ENCODE data around the gene ODC1. TPM values are rescaled to one million over a fixed set of nuclear protein-coding genes. Genes with fewer than 3 reads are reported as not detected.

The ODC1 gene
- total RNA-seq, 1 experiment from 2014 or later: 46.6 TPM

- peak overlapping the region; percentile 61 for H3K4me3 Mint-ChIP-seq
- TF ChIP-seq ZNF423 (CRISPR knock-in tag; IDR thresholded peaks at IDR 0.05) (peak; percentile 40), USF1 (CRISPR knock-in tag; IDR thresholded peaks at IDR 0.05) (no peak), GABPB1 (CRISPR knock-in tag; IDR thresholded peaks at IDR 0.05) (peak; percentile 97), PREB (CRISPR knock-in tag; IDR thresholded peaks at IDR 0.05; ENCODE audit: borderline replicate concordance) (0 out of 2 replicates have a peak, but pooled peaks have one; percentile 18)
- no peak overlapping the region for H3K27ac Mint-ChIP-seq
- peaks cover 18% of the 10 kb centered on the region for H3K4me1 Mint-ChIP-seq
- no peaks in the 10 kb centered on the region for H3K9me3 Mint-ChIP-seq
- POLR2A ChIA-PET: no interaction called here
- peaks cover 22% of the 10 kb centered on the region for H3K27me3 Mint-ChIP-seq (ENCODE audit: low read depth)
- DNase-seq (ENCODE audit: low spot score): no peak
- ATAC-seq: no peak
- CTCF ChIA-PET: interaction anchor here (1.3 to 5.7 kb wide), 2 partner anchors 15 to 148 kb away, joined by 3 to 41 read pairs; no protein-coding TSS in a partner anchor
- no peaks in the 10 kb centered on the region for H3K36me3 Mint-ChIP-seq
Observed at GRCh38 chr2:10449838-10450691, 1.9 kb upstream of the ODC1 start.

GRCh38 chr2:10449486-10449831 is 1.3 kb upstream of the ODC1 start:
- TF ChIP-seq ATF6 (CRISPR knock-in tag; IDR thresholded peaks at IDR 0.05) (no peak), AR (CRISPR knock-in tag; IDR thresholded peaks at IDR 0.05) (no peak), USF2 (CRISPR knock-in tag; IDR thresholded peaks at IDR 0.05) (no peak), E2F4 (CRISPR knock-in tag; IDR thresholded peaks at IDR 0.05; ENCODE audit: borderline replicate concordance, low read depth) (no peak), MLX (CRISPR knock-in tag; IDR thresholded peaks at IDR 0.05) (no peak), SP1 (CRISPR knock-in tag; conservative IDR thresholded peaks at IDR 0.05) (no peak)
- POLR2A ChIA-PET: interaction anchor here (1.3 kb wide), 1 partner anchor 57 kb away, joined by 3 read pairs; no protein-coding TSS in a partner anchor
- CTCF ChIA-PET: interaction anchor here (1.3 to 5.7 kb wide), 2 partner anchors 14 to 148 kb away, joined by 3 to 41 read pairs; no protein-coding TSS in a partner anchor
- peaks cover 22% of the 10 kb centered on the region for H3K27me3 Mint-ChIP-seq (ENCODE audit: low read depth)
- H3K27ac Mint-ChIP-seq: no peak overlapping the region
- H3K4me3 Mint-ChIP-seq: peak overlapping the region; percentile 61
- peaks cover 4% of the 10 kb centered on the region for H3K36me3 Mint-ChIP-seq
- peaks cover 18% of the 10 kb centered on the region for H3K4me1 Mint-ChIP-seq
- no peaks in the 10 kb centered on the region for H3K9me3 Mint-ChIP-seq
- no peak for DNase-seq (ENCODE audit: low spot score)
- ATAC-seq: no peak
